K562 (cell line): Measurements from ENCODE around the gene CELA3B. TPM values are rescaled to one million over a fixed set of nuclear protein-coding genes. Genes with fewer than 3 reads are reported as not detected.

Experiments
- CUX1 ChIP-seq: fragments of 200-800 bp; sonication (Bioruptor generic); IDR thresholded peaks from 2 replicates; pipeline ENCODE4 v1.6.1; 2016; ENCODE audit warnings: missing genetic modification characterization, missing compliant biosample characterization
- NELFE ChIP-seq: IDR thresholded peaks from 2 replicates; pipeline ENCODE4 v1.6.1; 2011; ENCODE audit warnings: mild to moderate bottlenecking; ENCODE audit not compliant: insufficient read depth, insufficient read length
- SMARCE1 ChIP-seq: fragments of 450-650 bp; IDR thresholded peaks from 2 replicates; pipeline ENCODE4 v1.7.1; 2016; ENCODE audit warnings: mild to moderate bottlenecking
- ZBTB5 ChIP-seq: fragments of 450-650 bp; IDR thresholded peaks from 2 replicates; pipeline ENCODE4 v1.6.1; 2017; ENCODE audit warnings: antibody characterized with exemption
- ZC3H8 ChIP-seq: fragments of 450-650 bp; IDR thresholded peaks from 2 replicates; pipeline ENCODE4 v1.6.1; 2017
- polyA plus RNA-seq, 8 experiments: library from polyadenylated mRNA; depleted of rRNA in 4 of 8; stranded (reverse) in 5 of 8; unstranded in 3 of 8; fragments of >200 nt; fragmentation: Nextera tagmentation in 2 of 8; fragmentation: Illumina TruSeq in 1 of 8; extraction: Ambion mirVana in 2 of 8; extraction: Trizol in 1 of 8; gene quantifications; 2 replicates each; pipeline versions ENCODE4 v1.2.1 to v1.2.3, GENCODE V29; 2011 to 2014; ENCODE audit warnings: inconsistent platforms in 1 of 8, missing spikeins in 1 of 8
- total RNA-seq, 7 experiments: library from RNA; depleted of rRNA in 6 of 7; stranded (reverse); fragments of >200 nt in 6 of 7; fragmentation: Illumina TruSeq in 2 of 7; extraction: Trizol in 2 of 7; gene quantifications; 2 replicates each; pipeline versions ENCODE4 v1.2.1 to v1.2.3, GENCODE V29; 2011 to 2021; ENCODE audit warnings: low replicate concordance in 1 of 7

Gene CELA3B
- total and polyA plus RNA-seq, 9 of the 15 experiments (the other 6 are each of a cell fraction or from before 2014, with no cell fraction given), result 3.1 TPM; not detected in 8

DNA sequence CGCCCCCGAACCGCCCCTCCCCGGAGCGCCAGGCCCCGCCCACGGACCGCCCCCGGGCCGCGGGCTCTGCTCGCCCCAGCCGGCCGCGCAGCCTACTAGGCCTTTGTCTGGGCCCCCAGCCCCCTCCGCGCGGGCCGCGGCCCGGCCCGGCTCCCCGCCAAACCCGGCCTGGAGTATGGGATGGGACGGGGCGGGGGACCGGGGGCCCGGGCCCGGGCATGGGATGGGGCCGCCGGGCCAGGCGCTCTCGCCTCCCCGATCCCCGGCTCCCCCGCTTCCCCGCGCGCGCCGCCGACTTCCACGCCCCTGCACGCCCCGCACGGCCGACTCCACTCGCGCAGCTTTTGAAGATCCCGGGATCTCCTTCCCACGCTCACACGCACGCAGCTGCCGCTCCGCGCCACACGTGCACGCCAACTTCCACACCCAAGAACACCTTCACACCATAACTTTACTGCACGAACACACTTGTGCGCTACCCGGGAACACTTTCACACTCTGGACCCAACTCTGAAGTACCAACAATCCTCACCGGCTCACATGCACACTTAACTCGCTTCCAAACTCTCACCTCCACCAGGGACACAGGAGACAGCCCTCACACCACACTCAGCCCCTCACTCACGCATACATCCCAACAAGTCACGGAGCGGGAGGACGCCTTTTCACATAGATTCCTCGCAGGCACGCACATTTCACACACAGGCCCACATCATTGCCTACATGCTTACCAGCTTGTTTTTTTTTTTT lies 39.3 kb upstream of the CELA3B start (continued):
- TF ChIP-seq ZBTB5 (0 out of 2 replicates have a peak, but pooled peaks have one; percentile 12), SMARCE1 (peak; percentile 63), ZC3H8 (no peak), NELFE (no peak), CUX1 (no peak)
